Progenitor cell of endocrine pancreas (in vitro differentiated cells): ENCODE data around the gene IGFBP3. TPM values are rescaled to one million over a fixed set of nuclear protein-coding genes. Genes with fewer than 3 reads are reported as not detected.

Experiments used
- DNase-seq: peaks from one replicate; pipeline ENCODE4 v3.0.0; 2021; ENCODE audit warnings: low spot score; ENCODE audit not compliant: unreplicated experiment
- H3K27ac Mint-ChIP-seq: 2 replicates; pipeline ENCODE4 v1.8.0; 2021; ENCODE audit warnings: mild to moderate bottlenecking, moderate library complexity, mixed read lengths
- H3K27me3 Mint-ChIP-seq: 2 replicates; pipeline ENCODE4 v1.8.0; 2021; ENCODE audit warnings: mixed read lengths
- H3K36me3 Mint-ChIP-seq: 2 replicates; pipeline ENCODE4 v1.8.0; 2022; ENCODE audit warnings: mixed read lengths; ENCODE audit not compliant: insufficient read depth
- H3K4me1 Mint-ChIP-seq: 2 replicates; pipeline ENCODE4 v1.8.0; 2021; ENCODE audit warnings: low read depth, mixed read lengths
- H3K4me3 Mint-ChIP-seq: 2 replicates; pipeline ENCODE4 v1.8.0; 2021; ENCODE audit warnings: low read depth, mild to moderate bottlenecking, moderate library complexity, mixed read lengths
- H3K9me3 Mint-ChIP-seq: 2 replicates; pipeline ENCODE4 v1.8.0; 2021; ENCODE audit warnings: low read depth, mixed read lengths
- total RNA-seq: library from RNA; stranded (reverse); gene quantifications from 2 replicates; pipeline ENCODE4 v1.2.1, GENCODE V29; 2021
- TF ChIP-seq, protein P1 (sequence below): fragments of 200-600 bp; sonication (generic); IDR thresholded peaks from one replicate; pipeline ENCODE4 v1.5.0; 2021; ENCODE audit warnings: antibody characterized with exemption, mild to moderate bottlenecking; ENCODE audit not compliant: unreplicated experiment

IGFBP3 gene
- total RNA-seq, 1 donor from 2014 or later = 8.6 TPM

DNA sequence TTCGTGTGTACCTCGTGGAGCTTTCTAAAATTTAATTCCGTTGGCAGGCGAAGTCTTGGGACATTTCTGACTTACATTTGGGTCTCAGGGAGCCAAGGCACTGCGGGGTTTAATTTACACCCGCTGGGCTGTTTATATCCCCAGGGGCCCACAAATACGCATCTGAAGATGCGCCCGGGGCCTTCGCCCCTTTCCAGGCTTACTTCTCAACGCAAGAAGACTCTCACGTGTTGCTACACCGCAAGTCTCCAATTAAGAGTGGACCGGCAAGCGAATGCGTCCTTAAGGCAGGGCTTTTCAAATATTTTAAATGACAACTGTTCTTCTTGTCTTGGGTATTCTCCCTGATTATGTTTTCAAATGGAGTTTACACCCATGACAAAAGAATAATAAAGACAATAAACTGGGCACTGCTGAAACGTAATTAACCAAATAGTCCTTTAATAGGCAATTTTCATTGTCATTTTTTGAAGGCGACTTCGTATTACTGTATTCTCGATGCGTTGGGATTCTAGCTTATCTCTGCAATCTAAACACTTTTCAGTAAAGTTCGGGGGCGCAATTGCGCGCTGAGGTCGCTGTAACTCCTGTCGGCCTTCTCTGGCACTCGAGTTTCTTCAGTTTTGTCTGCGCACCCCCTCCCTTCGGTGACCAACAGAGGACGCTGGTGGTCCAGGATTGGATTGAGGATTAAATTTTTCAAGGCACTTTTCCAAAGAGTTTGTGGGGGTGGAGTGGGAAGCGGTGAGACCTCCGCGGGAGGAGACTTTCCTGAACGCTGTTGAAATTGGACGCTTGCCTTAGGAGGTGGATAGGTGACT is 837 bp upstream of the IGFBP3 start:
- no peak overlapping the region for H3K27ac Mint-ChIP-seq
- DNase-seq = peak; percentile 56
- H3K9me3 Mint-ChIP-seq = no peaks in the 10 kb centered on the region
- H3K27me3 Mint-ChIP-seq = peaks cover 75% of the 10 kb centered on the region
- H3K36me3 Mint-ChIP-seq = no peaks in the 10 kb centered on the region
- peaks cover 18% of the 10 kb centered on the region for H3K4me1 Mint-ChIP-seq
- H3K4me3 Mint-ChIP-seq = peak overlapping the region; percentile 68
- TF ChIP-seq, protein P1, sequence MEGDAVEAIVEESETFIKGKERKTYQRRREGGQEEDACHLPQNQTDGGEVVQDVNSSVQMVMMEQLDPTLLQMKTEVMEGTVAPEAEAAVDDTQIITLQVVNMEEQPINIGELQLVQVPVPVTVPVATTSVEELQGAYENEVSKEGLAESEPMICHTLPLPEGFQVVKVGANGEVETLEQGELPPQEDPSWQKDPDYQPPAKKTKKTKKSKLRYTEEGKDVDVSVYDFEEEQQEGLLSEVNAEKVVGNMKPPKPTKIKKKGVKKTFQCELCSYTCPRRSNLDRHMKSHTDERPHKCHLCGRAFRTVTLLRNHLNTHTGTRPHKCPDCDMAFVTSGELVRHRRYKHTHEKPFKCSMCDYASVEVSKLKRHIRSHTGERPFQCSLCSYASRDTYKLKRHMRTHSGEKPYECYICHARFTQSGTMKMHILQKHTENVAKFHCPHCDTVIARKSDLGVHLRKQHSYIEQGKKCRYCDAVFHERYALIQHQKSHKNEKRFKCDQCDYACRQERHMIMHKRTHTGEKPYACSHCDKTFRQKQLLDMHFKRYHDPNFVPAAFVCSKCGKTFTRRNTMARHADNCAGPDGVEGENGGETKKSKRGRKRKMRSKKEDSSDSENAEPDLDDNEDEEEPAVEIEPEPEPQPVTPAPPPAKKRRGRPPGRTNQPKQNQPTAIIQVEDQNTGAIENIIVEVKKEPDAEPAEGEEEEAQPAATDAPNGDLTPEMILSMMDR = peak; percentile 92

DNA sequence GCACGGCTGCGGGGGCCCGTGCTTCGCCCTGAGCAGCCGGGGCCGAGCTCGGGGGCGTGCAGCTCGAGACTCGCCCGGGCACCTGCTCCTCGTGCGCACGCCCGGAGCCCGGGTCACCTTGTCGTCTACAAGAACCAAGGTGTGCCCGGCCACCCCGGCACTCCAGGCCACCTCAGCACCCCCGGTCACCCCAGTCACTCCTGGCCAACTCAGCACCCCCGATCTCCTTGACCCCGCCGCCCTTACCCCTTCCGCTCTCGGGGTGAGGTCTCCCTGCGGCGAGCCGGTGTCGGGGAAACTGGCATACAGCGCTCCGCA is 268 bp upstream of the IGFBP3 start:
- no peak for DNase-seq
- Mint-ChIP-seq H3K9me3 (no peaks in the 10 kb centered on the region), H3K4me3 (peak overlapping the region; percentile 68), H3K27ac (no peak overlapping the region), H3K4me1 (peaks cover 18% of the 10 kb centered on the region), H3K27me3 (peaks cover 75% of the 10 kb centered on the region), H3K36me3 (no peaks in the 10 kb centered on the region)
- TF ChIP-seq, protein P1 = no peak

DNA sequence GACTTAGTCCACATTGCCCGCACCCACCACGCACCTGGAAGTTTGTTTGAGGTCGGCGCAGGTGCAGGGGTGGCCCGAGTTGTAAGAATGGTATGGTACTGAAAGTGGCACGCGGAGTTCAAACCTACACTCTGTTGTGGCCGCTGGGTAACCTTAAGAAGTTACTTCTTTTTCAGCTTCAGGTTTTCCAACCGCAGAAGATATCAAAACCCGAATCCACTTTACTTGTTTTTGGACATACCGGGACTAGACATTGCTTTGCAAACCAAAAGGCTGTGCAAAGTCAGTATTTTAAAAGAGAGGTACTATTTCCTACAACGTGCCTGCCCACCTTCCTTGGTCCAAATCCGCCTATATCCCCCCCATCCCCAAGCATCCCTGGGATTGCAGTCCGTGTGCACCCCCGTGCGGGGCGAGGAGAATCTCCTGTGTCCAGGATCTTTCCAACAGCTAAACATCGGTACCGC is 1.0 kb downstream of the IGFBP3 start:
- H3K36me3 Mint-ChIP-seq = no peaks in the 10 kb centered on the region
- TF ChIP-seq, protein P1 = no peak
- H3K27ac Mint-ChIP-seq = no peak overlapping the region
- H3K4me1 Mint-ChIP-seq = peaks cover 18% of the 10 kb centered on the region
- no peak for DNase-seq
- peak overlapping the region; percentile 78 for H3K4me3 Mint-ChIP-seq
- H3K27me3 Mint-ChIP-seq = peaks cover 69% of the 10 kb centered on the region
- H3K9me3 Mint-ChIP-seq = no peaks in the 10 kb centered on the region

DNA sequence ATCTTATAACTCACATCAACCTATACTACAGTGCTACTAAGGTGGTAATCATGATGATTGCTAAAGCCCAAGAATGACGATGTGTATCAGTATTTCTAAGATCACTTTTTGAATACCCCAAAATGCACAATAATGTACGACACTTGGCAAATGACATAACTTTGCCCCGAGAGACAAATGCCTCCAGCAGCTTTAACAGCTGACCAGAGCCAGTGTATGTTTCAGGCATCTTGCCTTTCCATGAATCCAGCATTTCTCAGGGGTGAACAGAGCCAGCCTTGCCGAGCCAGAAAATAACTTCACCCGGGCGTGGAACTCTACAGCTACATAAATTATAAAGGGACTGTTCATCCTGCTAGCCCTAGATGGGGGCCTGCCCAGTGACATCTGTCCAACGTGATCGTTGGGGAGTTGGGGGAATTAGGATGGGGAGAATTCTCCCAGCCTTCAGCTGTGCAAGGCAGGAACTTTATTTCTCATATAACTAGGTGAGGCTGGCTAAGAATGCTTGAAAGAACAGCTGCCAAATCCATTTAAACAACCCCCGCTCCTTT is 1.8 kb downstream of the IGFBP3 start:
- H3K27ac Mint-ChIP-seq = no peak overlapping the region
- peak overlapping the region; percentile 38 for H3K4me3 Mint-ChIP-seq
- peaks cover 64% of the 10 kb centered on the region for H3K27me3 Mint-ChIP-seq
- TF ChIP-seq, protein P1 = no peak
- no peaks in the 10 kb centered on the region for H3K36me3 Mint-ChIP-seq
- no peak for DNase-seq
- peaks cover 15% of the 10 kb centered on the region for H3K4me1 Mint-ChIP-seq
- H3K9me3 Mint-ChIP-seq = no peaks in the 10 kb centered on the region

DNA sequence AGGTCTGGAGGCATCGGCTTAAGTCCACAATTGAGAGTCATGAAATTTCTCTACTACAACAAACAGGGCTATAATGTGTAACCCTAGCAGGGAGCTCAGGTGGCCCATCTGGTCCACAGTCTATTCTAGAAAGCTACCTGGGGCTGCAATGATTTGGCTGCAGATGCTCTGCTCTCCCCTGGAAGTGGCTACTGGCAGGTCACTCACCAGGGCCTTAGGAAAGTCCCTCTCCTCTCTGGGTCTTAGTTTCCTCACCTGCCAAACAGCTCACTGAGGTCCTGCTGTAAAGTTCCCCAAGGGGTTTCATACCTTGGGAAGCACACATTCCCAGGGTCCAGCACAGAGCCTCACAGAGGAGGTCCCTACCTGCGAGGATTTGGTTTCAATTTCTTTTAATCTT is 2.5 kb downstream of the IGFBP3 start:
- peaks cover 14% of the 10 kb centered on the region for H3K4me1 Mint-ChIP-seq
- no peak overlapping the region for H3K27ac Mint-ChIP-seq
- no peaks in the 10 kb centered on the region for H3K36me3 Mint-ChIP-seq
- no peaks in the 10 kb centered on the region for H3K9me3 Mint-ChIP-seq
- H3K27me3 Mint-ChIP-seq = peaks cover 57% of the 10 kb centered on the region
- no peak for DNase-seq
- TF ChIP-seq, protein P1 = no peak
- H3K4me3 Mint-ChIP-seq = no peak overlapping the region
